PC-9 (cell line): ENCODE results near the gene PPARA. TPM values are rescaled to one million over a fixed set of nuclear protein-coding genes. Genes with fewer than 3 reads are reported as not detected.

Source experiments
- BruUV-seq: library from RNA; stranded (reverse); fragments of 400-500 nt; replicated peaks from 2 replicates; lab custom pipeline; 2021; lab: Mats Ljungman, UMichigan
- CTCF ChIA-PET: fragments of 300-600 bp; sonication (Branson Sonifier 250); formaldehyde crosslinking; loops from one replicate; lab custom pipeline; 2022; ENCODE audit warnings: antibody characterized with exemption; lab: Charles Lee
- POLR2A ChIA-PET: fragments of 300-600 bp; sonication (Branson Sonifier 250); formaldehyde crosslinking; loops from one replicate; lab custom pipeline; 2022; ENCODE audit warnings: antibody characterized with exemption; ENCODE audit not compliant: unreplicated experiment; lab: Charles Lee
- DNase-seq, 2 experiments: peaks; one replicate each; pipeline versions ENCODE4 v3.0.0 to v3.0.0-alpha.2; 2015 to 2022; ENCODE audit warnings: mixed read lengths in 1 of 2
- H2AFZ ChIP-seq: fragments of 200-600 bp; sonication (generic); 2 replicates; pipeline ENCODE4 v1.8.1; 2017; ENCODE audit warnings: antibody characterized with exemption
- H3F3A ChIP-seq: fragments of 200-600 bp; sonication (generic); 2 replicates; pipeline ENCODE4 v1.8.1; 2017; ENCODE audit warnings: antibody characterized with exemption, mild to moderate bottlenecking, low read depth; ENCODE audit not compliant: insufficient read depth
- H3K27ac ChIP-seq: fragments of 200-600 bp; sonication (generic); 2 replicates; pipeline ENCODE4 v1.6.1; 2016; ENCODE audit warnings: mixed run types
- H3K27me3 ChIP-seq: fragments of 200-600 bp; sonication (generic); 2 replicates; pipeline ENCODE4 v1.6.1; 2016; ENCODE audit warnings: low read depth, mixed run types; ENCODE audit not compliant: insufficient read depth
- H3K36me3 ChIP-seq: fragments of 200-600 bp; sonication (generic); 2 replicates; pipeline ENCODE4 v1.6.1; 2016; ENCODE audit warnings: low read depth, mixed run types
- H3K4me1 ChIP-seq: fragments of 200-600 bp; sonication (generic); replicated peaks from 2 replicates; pipeline ENCODE4 v1.6.1; 2016; ENCODE audit warnings: mixed run types; ENCODE audit not compliant: insufficient read depth
- H3K4me2 ChIP-seq: fragments of 200-600 bp; sonication (generic); 2 replicates; pipeline ENCODE4 v1.6.1; 2017; ENCODE audit warnings: mixed run types
- H3K4me3 ChIP-seq: fragments of 200-600 bp; sonication (generic); 2 replicates; pipeline ENCODE4 v1.6.1; 2016; ENCODE audit warnings: mixed run types
- H3K79me2 ChIP-seq: fragments of 200-600 bp; sonication (generic); 2 replicates; pipeline ENCODE4 v1.6.1; 2017; ENCODE audit warnings: low read depth, mixed run types
- H3K9me2 ChIP-seq: fragments of 200-600 bp; sonication (generic); 2 replicates; pipeline ENCODE4 v1.8.1; 2017; ENCODE audit warnings: mild to moderate bottlenecking; ENCODE audit not compliant: insufficient read depth
- H3K9me3 ChIP-seq: fragments of 200-600 bp; sonication (generic); 2 replicates; pipeline ENCODE4 v1.8.1; 2016; ENCODE audit warnings: low read depth; ENCODE audit not compliant: insufficient read depth
- H4K20me1 ChIP-seq: fragments of 200-600 bp; sonication (generic); 2 replicates; pipeline ENCODE4 v1.8.1; 2017; ENCODE audit not compliant: insufficient read depth
- EZH2 ChIP-seq: fragments of 200-600 bp; sonication (generic); IDR thresholded peaks from 2 replicates; pipeline ENCODE4 v1.8.0; 2017; ENCODE audit warnings: antibody characterized with exemption, low read depth
- intact Hi-C: fragments of 100-400 bp; cut with micrococcal nuclease; formaldehyde crosslinking; loops from one replicate; pipeline ENCODE4 v1.10.0; 2022; ENCODE audit not compliant: unreplicated experiment
- total RNA-seq: library from RNA; stranded (reverse); gene quantifications from 2 replicates; pipeline ENCODE4 v1.2.3, GENCODE V29; 2021
- TF ChIP-seq, protein P1 (sequence below): fragments of 200-600 bp; sonication (generic); conservative IDR thresholded peaks from 2 replicates; pipeline ENCODE4 v1.6.1; 2017; ENCODE audit warnings: mixed run types, antibody characterized with exemption, mild to moderate bottlenecking, moderate library complexity

Gene PPARA
- total RNA-seq, 1 experiment from 2014 or later = 43.9 TPM

DNA sequence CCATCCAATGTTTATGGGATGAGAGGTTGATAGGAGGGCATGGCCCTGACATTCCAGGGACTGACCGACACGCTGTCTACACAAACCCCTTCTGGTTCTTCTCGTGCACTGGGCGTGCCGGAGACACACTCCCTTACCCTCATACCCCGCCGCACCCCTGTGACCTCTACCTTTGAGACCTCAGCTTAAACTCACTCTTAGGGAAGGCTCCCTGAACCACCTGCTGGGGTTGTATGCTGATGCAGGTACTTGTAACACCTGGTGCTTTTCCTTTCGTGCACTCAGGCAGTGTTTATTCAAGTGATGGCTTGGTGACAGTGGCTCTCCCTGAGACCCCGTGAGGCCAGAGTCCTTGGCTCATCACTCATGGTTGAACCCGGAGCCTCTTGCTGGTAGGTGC, 12.0 kb downstream of the PPARA start:
- no peak overlapping the region for H3K27ac ChIP-seq
- intact Hi-C loops = no loop called here
- no peak for DNase-seq
- BruUV-seq = no TSS peak
- H3K79me2 ChIP-seq = no peaks in the 10 kb centered on the region
- H3K4me2 ChIP-seq = no peak overlapping the region
- no peaks in the 10 kb centered on the region for H3F3A ChIP-seq
- no peaks in the 10 kb centered on the region for H3K27me3 ChIP-seq
- no peak overlapping the region for H2AFZ ChIP-seq
- peaks cover 4% of the 10 kb centered on the region; the same call in 1 of the 2 replicates for H4K20me1 ChIP-seq
- CTCF ChIA-PET = no interaction called here
- no peaks in the 10 kb centered on the region for H3K4me1 ChIP-seq
- POLR2A ChIA-PET = no interaction called here
- H3K9me2 ChIP-seq = no peaks in the 10 kb centered on the region
- H3K4me3 ChIP-seq = no peak overlapping the region
- H3K36me3 ChIP-seq = no peaks in the 10 kb centered on the region
- H3K9me3 ChIP-seq = no peaks in the 10 kb centered on the region
- TF ChIP-seq, protein P1, sequence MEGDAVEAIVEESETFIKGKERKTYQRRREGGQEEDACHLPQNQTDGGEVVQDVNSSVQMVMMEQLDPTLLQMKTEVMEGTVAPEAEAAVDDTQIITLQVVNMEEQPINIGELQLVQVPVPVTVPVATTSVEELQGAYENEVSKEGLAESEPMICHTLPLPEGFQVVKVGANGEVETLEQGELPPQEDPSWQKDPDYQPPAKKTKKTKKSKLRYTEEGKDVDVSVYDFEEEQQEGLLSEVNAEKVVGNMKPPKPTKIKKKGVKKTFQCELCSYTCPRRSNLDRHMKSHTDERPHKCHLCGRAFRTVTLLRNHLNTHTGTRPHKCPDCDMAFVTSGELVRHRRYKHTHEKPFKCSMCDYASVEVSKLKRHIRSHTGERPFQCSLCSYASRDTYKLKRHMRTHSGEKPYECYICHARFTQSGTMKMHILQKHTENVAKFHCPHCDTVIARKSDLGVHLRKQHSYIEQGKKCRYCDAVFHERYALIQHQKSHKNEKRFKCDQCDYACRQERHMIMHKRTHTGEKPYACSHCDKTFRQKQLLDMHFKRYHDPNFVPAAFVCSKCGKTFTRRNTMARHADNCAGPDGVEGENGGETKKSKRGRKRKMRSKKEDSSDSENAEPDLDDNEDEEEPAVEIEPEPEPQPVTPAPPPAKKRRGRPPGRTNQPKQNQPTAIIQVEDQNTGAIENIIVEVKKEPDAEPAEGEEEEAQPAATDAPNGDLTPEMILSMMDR = no peak
- no peak for TF ChIP-seq EZH2

DNA sequence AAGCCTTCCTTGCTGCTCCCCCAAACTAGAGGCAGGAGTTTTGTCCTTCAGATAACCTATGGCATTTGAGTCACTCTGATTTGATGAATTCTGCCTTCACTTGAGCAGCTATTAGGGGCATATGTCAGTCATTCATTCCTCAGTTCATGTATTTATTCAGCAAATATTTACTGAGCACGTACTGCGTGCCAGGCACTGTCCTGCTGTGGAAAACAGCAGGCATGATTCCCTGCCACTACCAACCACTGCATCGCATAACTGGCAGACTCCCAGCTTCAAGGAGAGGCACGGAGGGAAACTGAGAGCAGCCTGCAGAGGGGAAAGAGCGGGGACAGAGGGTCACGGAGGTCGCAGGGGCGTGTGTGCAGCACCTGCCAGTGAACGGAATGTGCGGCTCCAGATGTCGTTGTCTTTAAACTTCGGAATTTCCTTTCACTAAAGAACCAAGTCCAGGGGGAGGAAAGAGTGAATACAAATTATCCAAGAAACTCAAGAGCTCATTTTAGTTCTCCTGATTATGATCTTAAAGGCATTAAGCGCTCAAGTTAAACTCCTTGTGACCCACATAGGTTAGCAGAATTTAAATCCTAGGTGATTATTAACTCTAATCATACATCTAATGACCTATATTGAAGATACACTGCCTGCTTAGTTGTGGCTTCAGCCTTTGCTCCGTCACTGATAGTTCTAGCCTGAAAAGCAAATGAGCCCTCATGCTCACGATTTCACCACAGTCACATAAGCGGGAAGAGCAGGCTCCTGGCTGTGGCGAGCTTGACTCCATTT, 12.6 kb downstream of the PPARA start:
- peaks cover 4% of the 10 kb centered on the region; the same call in 1 of the 2 replicates for H4K20me1 ChIP-seq
- no peaks in the 10 kb centered on the region for H3K4me1 ChIP-seq
- POLR2A ChIA-PET = no interaction called here
- no TSS peak for BruUV-seq
- no peak overlapping the region for H3K4me3 ChIP-seq
- no peaks in the 10 kb centered on the region for H3K9me3 ChIP-seq
- H3K79me2 ChIP-seq = no peaks in the 10 kb centered on the region
- no peak overlapping the region for H3K4me2 ChIP-seq
- intact Hi-C loops = no loop called here
- TF ChIP-seq, protein P1 = no peak
- no peak for TF ChIP-seq EZH2
- no peaks in the 10 kb centered on the region for H3K36me3 ChIP-seq
- DNase-seq = no peak
- H3K9me2 ChIP-seq = no peaks in the 10 kb centered on the region
- H3F3A ChIP-seq = no peaks in the 10 kb centered on the region
- CTCF ChIA-PET = no interaction called here
- H3K27me3 ChIP-seq = no peaks in the 10 kb centered on the region
- H2AFZ ChIP-seq = no peak overlapping the region
- H3K27ac ChIP-seq = no peak overlapping the region

DNA sequence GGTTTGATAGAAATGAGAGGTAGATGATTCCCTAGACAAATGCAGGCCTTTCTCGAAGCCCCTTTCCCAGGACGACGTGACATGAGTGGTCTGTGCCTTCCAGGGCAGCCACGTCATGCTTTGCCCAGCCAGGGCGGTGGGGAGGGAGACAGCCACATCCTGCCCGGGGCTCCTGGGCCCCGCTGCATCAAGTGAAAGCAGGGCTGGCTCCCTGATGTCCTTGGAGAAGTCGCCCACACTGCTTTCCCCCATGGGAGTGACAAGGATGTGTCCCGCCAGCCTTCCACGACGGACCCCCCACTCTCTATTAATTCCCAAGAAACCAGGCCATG, 13.2 kb downstream of the PPARA start:
- Histone ChIP-seq H2AFZ (no peak overlapping the region), H3K79me2 (no peaks in the 10 kb centered on the region), H3K36me3 (no peaks in the 10 kb centered on the region), H3F3A (no peaks in the 10 kb centered on the region), H4K20me1 (0 out of 2 replicates have a peak, but pooled peaks cover 4% of the 10 kb centered on the region), H3K4me2 (no peak overlapping the region), H3K4me3 (no peak overlapping the region), H3K27me3 (no peaks in the 10 kb centered on the region), H3K9me2 (no peaks in the 10 kb centered on the region), H3K4me1 (no peaks in the 10 kb centered on the region), H3K9me3 (no peaks in the 10 kb centered on the region), H3K27ac (no peak overlapping the region)
- POLR2A ChIA-PET = no interaction called here
- CTCF ChIA-PET = no interaction called here
- intact Hi-C loops = no loop called here
- TF ChIP-seq, protein P1 = no peak
- no peak for TF ChIP-seq EZH2
- no TSS peak for BruUV-seq
- DNase-seq = no peak
